ENCODE measurements around the gene S1PR4. TPM values are rescaled to one million over a fixed set of nuclear protein-coding genes. Genes with fewer than 3 reads are reported as not detected.
"Not testable (repeated sequence)": the region's sequence is repeated elsewhere in the genome, so short reads cannot be mapped to it uniquely, and the experiment has no call there.

The S1PR4 gene
- total and polyA plus RNA-seq, 2 of the 8 experiments (the other 6 are each of a cell fraction or from before 2014, with no cell fraction given), result not detected

- TF ChIP-seq TAF7 (optimal IDR thresholded peaks at IDR 0.05; ENCODE audit: borderline replicate concordance, low read depth, low read length), result no peak
Observed at GRCh38 chr19:3171894-3172672, 6.5 kb upstream of the S1PR4 start (continued).

GRCh38 chr19:3172673-3173000 lies 5.9 kb upstream of the S1PR4 start:
- H3K4me3 ChIP-seq (ENCODE audit: extremely low read depth in 1 of 4, insufficient read depth in 2 of 4, low read depth in 3 of 4, low read length in 4 of 4); H4K5ac ChIP-seq (ENCODE audit: insufficient read length, low read depth, low read length); H3K56ac ChIP-seq (replicated peaks; ENCODE audit: insufficient read length, low read depth, low read length); H3K79me1 ChIP-seq (ENCODE audit: low read depth, low read length); H3K9me3 ChIP-seq (ENCODE audit: insufficient read depth in 2 of 2, low read depth in 1 of 2, low read length in 1 of 2); H3K36me3 ChIP-seq (ENCODE audit: control insufficient read depth in 2 of 4, insufficient read depth in 4 of 4, low read length in 3 of 4); H3K27me3 ChIP-seq (replicated peaks in 1 of 4; ENCODE audit: control insufficient read depth in 3 of 4, extremely low read depth in 1 of 4, insufficient read depth in 3 of 4, low read length in 3 of 4); DNase-seq (ENCODE audit: low read depth in 1 of 2, low spot score in 2 of 2); H3K4me1 ChIP-seq (replicated peaks in 1 of 4; ENCODE audit: control insufficient read depth in 3 of 4, insufficient read depth in 4 of 4, low read length in 3 of 4); H2BK5ac ChIP-seq (ENCODE audit: low read depth, low read length); H2BK120ac ChIP-seq (replicated peaks; ENCODE audit: low read depth, low read length); H4K20me1 ChIP-seq (replicated peaks in 1 of 2; ENCODE audit: control insufficient read depth in 1 of 2, insufficient read depth in 2 of 2, low read length in 2 of 2); H3K79me2 ChIP-seq (ENCODE audit: control insufficient read depth in 1 of 2, insufficient read depth in 2 of 2, low read length in 2 of 2); H4K91ac ChIP-seq (replicated peaks; ENCODE audit: insufficient read length, low read length); H3K23ac ChIP-seq (ENCODE audit: insufficient read length); H3K4me2 ChIP-seq (ENCODE audit: insufficient read depth in 1 of 2, low read depth in 2 of 2, low read length in 2 of 2); H2AK5ac ChIP-seq (ENCODE audit: low read depth, low read length); H3K23me2 ChIP-seq (ENCODE audit: low read depth, low read length); POLR2A ChIA-PET (ENCODE audit: partially characterized antibody); H2AFZ ChIP-seq (ENCODE audit: low read length); FAIRE-seq; H3K14ac ChIP-seq (ENCODE audit: insufficient read length); H3K27ac ChIP-seq (ENCODE audit: low read depth, low read length); H2BK15ac ChIP-seq (ENCODE audit: low read length); H2BK20ac ChIP-seq (ENCODE audit: low read length); H3K18ac ChIP-seq (ENCODE audit: extremely low read depth, low read length); H2BK12ac ChIP-seq (ENCODE audit: low read depth, low read length); H3K4ac ChIP-seq (replicated peaks; ENCODE audit: insufficient read length, low read depth, low read length); H3K9ac ChIP-seq (replicated peaks in 1 of 4; ENCODE audit: extremely low read depth in 1 of 4, low read depth in 3 of 4, low read length in 3 of 4); H4K8ac ChIP-seq (ENCODE audit: extremely low read depth, insufficient read depth, low read length): not testable (repeated sequence)
- CTCF ChIA-PET (ENCODE audit: partially characterized antibody), result interaction anchor here (2.4 kb wide), 1 partner anchor 12 kb away, joined by 16 read pairs; no protein-coding TSS in a partner anchor
- 85% methylated on average over 6 of the region's 6 CpGs; no CpG with 5 or more reads in 1 of the 2 experiments for WGBS, 2 experiments (ENCODE audit: extremely low coverage in 1 of 2, insufficient coverage in 1 of 2, insufficient read length in 1 of 2, insufficient replicate concordance in 2 of 2, low coverage in 1 of 2, low lambda C conversion rate in 2 of 2, missing lambda C conversion rate in 1 of 2)
